Measurements from ENCODE around the gene RNPC3. TPM values are rescaled to one million over a fixed set of nuclear protein-coding genes. Genes with fewer than 3 reads are reported as not detected.

The RNPC3 gene
- total and polyA plus RNA-seq, 8 donors, result 8.9 to 31.8 (median 21.1) TPM

- H3K4me3 ChIP-seq, result no peak overlapping the region
- no peaks in the 10 kb centered on the region for H3K27me3 ChIP-seq
- intact Hi-C loops (cut with DNase I), result no loop called here
- no peak for DNase-seq
- H3K36me3 ChIP-seq, result no peaks in the 10 kb centered on the region
- ATAC-seq, result peak; percentile 63 to 90 (median 88)
- TF ChIP-seq, protein P1, sequence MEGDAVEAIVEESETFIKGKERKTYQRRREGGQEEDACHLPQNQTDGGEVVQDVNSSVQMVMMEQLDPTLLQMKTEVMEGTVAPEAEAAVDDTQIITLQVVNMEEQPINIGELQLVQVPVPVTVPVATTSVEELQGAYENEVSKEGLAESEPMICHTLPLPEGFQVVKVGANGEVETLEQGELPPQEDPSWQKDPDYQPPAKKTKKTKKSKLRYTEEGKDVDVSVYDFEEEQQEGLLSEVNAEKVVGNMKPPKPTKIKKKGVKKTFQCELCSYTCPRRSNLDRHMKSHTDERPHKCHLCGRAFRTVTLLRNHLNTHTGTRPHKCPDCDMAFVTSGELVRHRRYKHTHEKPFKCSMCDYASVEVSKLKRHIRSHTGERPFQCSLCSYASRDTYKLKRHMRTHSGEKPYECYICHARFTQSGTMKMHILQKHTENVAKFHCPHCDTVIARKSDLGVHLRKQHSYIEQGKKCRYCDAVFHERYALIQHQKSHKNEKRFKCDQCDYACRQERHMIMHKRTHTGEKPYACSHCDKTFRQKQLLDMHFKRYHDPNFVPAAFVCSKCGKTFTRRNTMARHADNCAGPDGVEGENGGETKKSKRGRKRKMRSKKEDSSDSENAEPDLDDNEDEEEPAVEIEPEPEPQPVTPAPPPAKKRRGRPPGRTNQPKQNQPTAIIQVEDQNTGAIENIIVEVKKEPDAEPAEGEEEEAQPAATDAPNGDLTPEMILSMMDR (IDR thresholded peaks at IDR 0.05), result peak in 3 of 4 donors; percentile 51 to 64 (median 56)
- FAIRE-seq, result peak; percentile 94
- no peaks in the 10 kb centered on the region for H3K9me3 ChIP-seq
- WGBS, 2 donors, result 16 to 22% methylated on average over 1 of the region's 1 CpG
- H3K4me1 ChIP-seq, result no peaks in the 10 kb centered on the region
- no peak overlapping the region for H3K27ac ChIP-seq
Observed at GRCh38 chr1:103514920-103515503, 10.5 kb upstream of the RNPC3 start.

- H3K4me3 ChIP-seq, result no peak overlapping the region
- WGBS, 2 donors, result 91 to 92% methylated on average over 2 of the region's 2 CpGs
- TF ChIP-seq, protein P1 (IDR thresholded peaks at IDR 0.05), result no peak
- H3K4me1 ChIP-seq, result no peaks in the 10 kb centered on the region
- DNase-seq, result no peak
- no peaks in the 10 kb centered on the region for H3K9me3 ChIP-seq
- H3K27me3 ChIP-seq, result no peaks in the 10 kb centered on the region
- no peak for ATAC-seq
- intact Hi-C loops (cut with DNase I), result no loop called here
- no peaks in the 10 kb centered on the region for H3K36me3 ChIP-seq
- H3K27ac ChIP-seq, result no peak overlapping the region
- FAIRE-seq, result no peak
Observed at GRCh38 chr1:103516283-103516682, 9.2 kb upstream of the RNPC3 start.

GRCh38 chr1:103516693-103517092 is 8.8 kb upstream of the RNPC3 start:
- ATAC-seq, result no peak

GRCh38 chr1:103517380-103518047 is 8.0 kb upstream of the RNPC3 start:
- Histone ChIP-seq H3K4me3 (no peak overlapping the region), H3K4me1 (no peaks in the 10 kb centered on the region), H3K36me3 (no peaks in the 10 kb centered on the region), H3K27ac (no peak overlapping the region), H3K27me3 (no peaks in the 10 kb centered on the region), H3K9me3 (no peaks in the 10 kb centered on the region)
- ATAC-seq (no peak), FAIRE-seq (no peak), DNase-seq (no peak)
- TF ChIP-seq, protein P1 (IDR thresholded peaks at IDR 0.05), result no peak
- intact Hi-C loops (cut with DNase I), result no loop called here
- WGBS, 2 donors, result 79 to 84% methylated on average over 2 of the region's 2 CpGs

More at GRCh38 chr1:103516693-103517092, 8.8 kb upstream of the RNPC3 start:
- Histone ChIP-seq H3K36me3 (no peaks in the 10 kb centered on the region), H3K4me3 (no peak overlapping the region), H3K4me1 (no peaks in the 10 kb centered on the region), H3K27me3 (no peaks in the 10 kb centered on the region), H3K9me3 (no peaks in the 10 kb centered on the region), H3K27ac (no peak overlapping the region)
- TF ChIP-seq, protein P1 (IDR thresholded peaks at IDR 0.05), result no peak
- DNase-seq (no peak), FAIRE-seq (no peak)
- intact Hi-C loops (cut with DNase I), result no loop called here

- no peak for FAIRE-seq
- Histone ChIP-seq H3K36me3 (no peaks in the 10 kb centered on the region), H3K27ac (no peak overlapping the region), H3K27me3 (no peaks in the 10 kb centered on the region), H3K4me3 (no peak overlapping the region), H3K4me1 (peaks cover 0 to 7% (median 0%) of the 10 kb centered on the region in 3 donors), H3K9me3 (no peaks in the 10 kb centered on the region)
- intact Hi-C loops (cut with DNase I), result no loop called here
- TF ChIP-seq, protein P1 (IDR thresholded peaks at IDR 0.05), result no peak
- DNase-seq, result no peak
- no peak for ATAC-seq
Observed at GRCh38 chr1:103520822-103521221, 4.7 kb upstream of the RNPC3 start.

Data from pancreas (tissue), 10 donors.